HL-60 (cell line): ENCODE measurements around the gene CTSC.

Source experiments
- DNase-seq, 2 experiments: peaks; one replicate each; pipeline ENCODE4 v3.0.0-alpha.2; 2010 to 2020; ENCODE audit warnings: low read depth in 1 of 2, low spot score in 1 of 2
- H3K27ac ChIP-seq: fragments of 250-450 bp; sonication (Bioruptor Pico); replicated peaks from 2 replicates; pipeline ENCODE4 v1.5.1; 2020; ENCODE audit warnings: mild to moderate bottlenecking, moderate library complexity
- H3K27me3 ChIP-seq: fragments of 250-450 bp; sonication (Bioruptor Pico); 2 replicates; pipeline ENCODE4 v1.5.1; 2021; ENCODE audit warnings: mild to moderate bottlenecking, moderate library complexity; ENCODE audit not compliant: insufficient read depth, poor library complexity, severe bottlenecking
- H3K4me3 ChIP-seq: replicated peaks from 2 replicates; pipeline ENCODE4 v1.5.1; 2011; ENCODE audit warnings: mild to moderate bottlenecking, control low read depth, low read length; ENCODE audit not compliant: insufficient read depth
- GABPA ChIP-seq: IDR thresholded peaks from 2 replicates; pipeline ENCODE4 v1.6.1; 2012; ENCODE audit warnings: low read depth
- POLR2AphosphoS5 ChIP-seq: IDR thresholded peaks from 2 replicates; pipeline ENCODE4 v1.6.1; 2012; ENCODE audit warnings: low read depth
- SPI1 ChIP-seq: IDR thresholded peaks from 2 replicates; pipeline ENCODE4 v1.6.1; 2012; ENCODE audit warnings: low read depth, mild to moderate bottlenecking, borderline replicate concordance
- TF ChIP-seq, protein P1 (sequence below): IDR thresholded peaks from one replicate; pipeline ENCODE4 v1.5.1; 2011; ENCODE audit warnings: low read length, control low read depth, inconsistent platforms; ENCODE audit not compliant: insufficient read depth
- TF ChIP-seq, protein P2 (sequence below): IDR thresholded peaks from 2 replicates; pipeline ENCODE4 v1.6.1; 2012; ENCODE audit warnings: low read depth; ENCODE audit not compliant: insufficient replicate concordance

Gene CTSC

DNA sequence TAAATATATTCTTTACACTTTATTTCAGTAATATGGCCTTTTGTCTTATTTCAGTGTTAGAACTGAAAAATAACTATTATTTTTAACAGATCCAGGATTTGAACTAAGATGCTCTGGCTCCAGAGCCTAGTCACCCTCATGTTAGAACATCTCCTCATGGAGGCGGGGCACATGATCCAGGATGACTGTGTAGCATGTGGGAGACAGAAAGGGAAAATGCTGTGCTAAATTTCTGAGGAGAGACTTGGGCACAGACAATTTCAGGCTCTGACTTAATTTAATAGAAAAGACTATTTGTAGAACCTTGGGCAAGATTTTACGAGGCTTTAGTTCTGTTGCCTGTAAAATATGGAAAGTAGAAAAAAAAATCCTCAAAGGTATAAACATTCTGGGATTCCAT, 24.1 kb downstream of the CTSC start:
- Histone ChIP-seq H3K27me3 (no peaks in the 10 kb centered on the region), H3K27ac (no peak overlapping the region), H3K4me3 (no peak overlapping the region)
- TF ChIP-seq, protein P1, sequence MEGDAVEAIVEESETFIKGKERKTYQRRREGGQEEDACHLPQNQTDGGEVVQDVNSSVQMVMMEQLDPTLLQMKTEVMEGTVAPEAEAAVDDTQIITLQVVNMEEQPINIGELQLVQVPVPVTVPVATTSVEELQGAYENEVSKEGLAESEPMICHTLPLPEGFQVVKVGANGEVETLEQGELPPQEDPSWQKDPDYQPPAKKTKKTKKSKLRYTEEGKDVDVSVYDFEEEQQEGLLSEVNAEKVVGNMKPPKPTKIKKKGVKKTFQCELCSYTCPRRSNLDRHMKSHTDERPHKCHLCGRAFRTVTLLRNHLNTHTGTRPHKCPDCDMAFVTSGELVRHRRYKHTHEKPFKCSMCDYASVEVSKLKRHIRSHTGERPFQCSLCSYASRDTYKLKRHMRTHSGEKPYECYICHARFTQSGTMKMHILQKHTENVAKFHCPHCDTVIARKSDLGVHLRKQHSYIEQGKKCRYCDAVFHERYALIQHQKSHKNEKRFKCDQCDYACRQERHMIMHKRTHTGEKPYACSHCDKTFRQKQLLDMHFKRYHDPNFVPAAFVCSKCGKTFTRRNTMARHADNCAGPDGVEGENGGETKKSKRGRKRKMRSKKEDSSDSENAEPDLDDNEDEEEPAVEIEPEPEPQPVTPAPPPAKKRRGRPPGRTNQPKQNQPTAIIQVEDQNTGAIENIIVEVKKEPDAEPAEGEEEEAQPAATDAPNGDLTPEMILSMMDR: no peak
- no peak for TF ChIP-seq POLR2AphosphoS5
- TF ChIP-seq, protein P2, sequence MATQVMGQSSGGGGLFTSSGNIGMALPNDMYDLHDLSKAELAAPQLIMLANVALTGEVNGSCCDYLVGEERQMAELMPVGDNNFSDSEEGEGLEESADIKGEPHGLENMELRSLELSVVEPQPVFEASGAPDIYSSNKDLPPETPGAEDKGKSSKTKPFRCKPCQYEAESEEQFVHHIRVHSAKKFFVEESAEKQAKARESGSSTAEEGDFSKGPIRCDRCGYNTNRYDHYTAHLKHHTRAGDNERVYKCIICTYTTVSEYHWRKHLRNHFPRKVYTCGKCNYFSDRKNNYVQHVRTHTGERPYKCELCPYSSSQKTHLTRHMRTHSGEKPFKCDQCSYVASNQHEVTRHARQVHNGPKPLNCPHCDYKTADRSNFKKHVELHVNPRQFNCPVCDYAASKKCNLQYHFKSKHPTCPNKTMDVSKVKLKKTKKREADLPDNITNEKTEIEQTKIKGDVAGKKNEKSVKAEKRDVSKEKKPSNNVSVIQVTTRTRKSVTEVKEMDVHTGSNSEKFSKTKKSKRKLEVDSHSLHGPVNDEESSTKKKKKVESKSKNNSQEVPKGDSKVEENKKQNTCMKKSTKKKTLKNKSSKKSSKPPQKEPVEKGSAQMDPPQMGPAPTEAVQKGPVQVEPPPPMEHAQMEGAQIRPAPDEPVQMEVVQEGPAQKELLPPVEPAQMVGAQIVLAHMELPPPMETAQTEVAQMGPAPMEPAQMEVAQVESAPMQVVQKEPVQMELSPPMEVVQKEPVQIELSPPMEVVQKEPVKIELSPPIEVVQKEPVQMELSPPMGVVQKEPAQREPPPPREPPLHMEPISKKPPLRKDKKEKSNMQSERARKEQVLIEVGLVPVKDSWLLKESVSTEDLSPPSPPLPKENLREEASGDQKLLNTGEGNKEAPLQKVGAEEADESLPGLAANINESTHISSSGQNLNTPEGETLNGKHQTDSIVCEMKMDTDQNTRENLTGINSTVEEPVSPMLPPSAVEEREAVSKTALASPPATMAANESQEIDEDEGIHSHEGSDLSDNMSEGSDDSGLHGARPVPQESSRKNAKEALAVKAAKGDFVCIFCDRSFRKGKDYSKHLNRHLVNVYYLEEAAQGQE: no peak
- TF ChIP-seq GABPA: no peak
- TF ChIP-seq SPI1: no peak
- no peak for DNase-seq

DNA sequence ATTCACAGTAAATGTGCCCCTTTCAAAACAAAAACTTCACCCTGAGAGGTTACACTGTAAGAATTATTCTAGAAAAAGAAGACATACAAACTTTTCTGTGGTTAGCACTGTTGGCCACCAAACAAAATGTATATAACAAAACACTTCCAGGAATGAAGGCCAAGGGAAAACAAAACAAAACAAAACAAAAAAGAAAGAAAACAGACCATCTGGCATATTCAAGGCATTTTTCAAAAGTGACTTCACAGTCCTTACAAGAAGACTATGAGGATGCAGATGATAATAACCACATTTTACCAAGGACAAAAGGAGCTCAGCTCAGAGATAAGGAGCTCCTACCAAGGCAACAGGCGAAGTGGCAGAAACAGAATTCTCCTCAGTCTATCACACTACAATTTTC, 24.9 kb downstream of the CTSC start:
- Histone ChIP-seq H3K27me3 (no peaks in the 10 kb centered on the region), H3K4me3 (no peak overlapping the region), H3K27ac (no peak overlapping the region)
- DNase-seq: no peak
- TF ChIP-seq, protein P1: no peak
- TF ChIP-seq, protein P2: no peak
- TF ChIP-seq POLR2AphosphoS5: no peak
- TF ChIP-seq SPI1: no peak
- no peak for TF ChIP-seq GABPA

DNA sequence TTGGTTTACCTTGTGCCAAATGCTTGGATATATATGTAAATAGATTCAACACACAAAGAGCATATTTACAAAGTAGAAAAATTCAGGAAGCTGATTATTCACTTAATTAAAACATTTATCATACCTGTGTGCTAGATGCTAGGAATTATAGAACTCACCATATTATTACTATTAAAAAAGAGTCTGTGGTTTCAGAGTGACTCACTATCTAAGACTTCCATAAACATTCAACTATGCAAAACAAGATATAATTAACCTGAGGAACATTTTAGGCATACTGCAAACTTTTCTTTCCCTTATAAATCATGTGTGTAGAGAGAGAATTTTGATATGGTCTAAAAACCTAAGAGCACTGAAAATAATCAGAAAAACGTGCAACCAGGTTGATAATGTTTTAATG, 27.3 kb downstream of the CTSC start:
- Histone ChIP-seq H3K27me3 (no peaks in the 10 kb centered on the region), H3K27ac (no peak overlapping the region), H3K4me3 (no peak overlapping the region)
- TF ChIP-seq SPI1 (no peak), POLR2AphosphoS5 (no peak), GABPA (no peak)
- TF ChIP-seq, protein P1: no peak
- TF ChIP-seq, protein P2: no peak
- no peak for DNase-seq
